Spleen (tissue), 11 donors: ENCODE results near the gene TDRD12. TPM values are rescaled to one million over a fixed set of nuclear protein-coding genes. Genes with fewer than 3 reads are reported as not detected.

ENCODE experiments used
- DNase-seq: peaks from one replicate; pipeline ENCODE4 v3.0.0-alpha.2; 2020
- H3K27ac ChIP-seq, 8 donors: fragments of 200-600 bp; sonication (generic) in 7 of 8; 1 replicate in 4 of 8; 2 replicates in 4 of 8; pipeline versions ENCODE4 v1.5.0 to v1.8.0; 2016 to 2021; ENCODE audit warnings: inconsistent platforms in 4 of 8, mild to moderate bottlenecking in 4 of 8, moderate library complexity in 1 of 8
- H3K27me3 ChIP-seq, 7 donors: fragments of 200-600 bp; sonication (generic) in 6 of 7; replicated peaks in 1 of 7; 1 replicate in 4 of 7; 2 replicates in 3 of 7; pipeline versions ENCODE4 v1.5.0 to v1.8.0; 2016 to 2021; ENCODE audit warnings: inconsistent platforms in 3 of 7, mild to moderate bottlenecking in 1 of 7
- H3K36me3 ChIP-seq, 6 donors: fragments of 200-600 bp; sonication (generic) in 5 of 6; 1 replicate in 4 of 6; 2 replicates in 2 of 6; pipeline versions ENCODE4 v1.5.0 to v1.8.0; 2016 to 2021; ENCODE audit warnings: inconsistent platforms in 2 of 6
- H3K4me1 ChIP-seq, 6 donors: fragments of 200-600 bp; sonication (generic) in 5 of 6; 1 replicate in 3 of 6; 2 replicates in 3 of 6; pipeline versions ENCODE4 v1.5.0 to v1.8.0; 2016 to 2021; ENCODE audit warnings: inconsistent platforms in 3 of 6
- H3K4me3 ChIP-seq, 8 donors: fragments of 200-600 bp; sonication (generic) in 7 of 8; 1 replicate in 4 of 8; 2 replicates in 4 of 8; pipeline versions ENCODE4 v1.5.0 to v1.8.0; 2016 to 2021; ENCODE audit warnings: inconsistent platforms in 4 of 8, mild to moderate bottlenecking in 4 of 8, moderate library complexity in 2 of 8
- H3K9me3 ChIP-seq, 8 donors: fragments of 200-600 bp; sonication (generic) in 7 of 8; 1 replicate in 4 of 8; 2 replicates in 4 of 8; pipeline versions ENCODE4 v1.5.0 to v1.8.0; 2016 to 2021; ENCODE audit warnings: inconsistent platforms in 4 of 8
- CTCF ChIP-seq, 11 experiments: fragments of 200-600 bp in 7 of 11; fragments of 450-650 bp in 4 of 11; sonication (generic) in 4 of 11; IDR thresholded peaks in 8 of 11; conservative IDR thresholded peaks in 3 of 11; 1 replicate in 7 of 11; 2 replicates in 4 of 11; pipeline versions ENCODE4 v1.4.0 to v1.8.0; 2016 to 2021; ENCODE audit warnings: antibody characterized with exemption in 11 of 11, inconsistent platforms in 4 of 11, mild to moderate bottlenecking in 1 of 11
- POLR2A ChIP-seq, 3 donors: fragments of 450-650 bp; IDR thresholded peaks; one replicate each; pipeline ENCODE4 v1.5.1; 2017; ENCODE audit warnings: antibody characterized with exemption in 3 of 3, mild to moderate bottlenecking in 1 of 3
- POLR2AphosphoS5 ChIP-seq, 3 donors: sonication (generic); formaldehyde crosslinking; IDR thresholded peaks; one replicate each; pipeline ENCODE4 v1.5.1; 2017; ENCODE audit warnings: antibody characterized with exemption in 3 of 3
- WGBS, 5 donors: extraction: QIAGEN DNeasy Blood & Tissue Kit in 3 of 5; methylation state at CpG; one replicate each; pipeline versions ENCODE4 v1.1.5 to v1.1.7; 2013 to 2018; 5-methylcytosine and 5-hydroxymethylcytosine counted together
- intact Hi-C: fragments of 100-400 bp; cut with DNase I; formaldehyde crosslinking; loops from one replicate; pipeline ENCODE4 v1.15.0; 2023; ENCODE audit warnings: low total_unique reads
- polyA plus RNA-seq, 3 donors: library from polyadenylated mRNA; stranded (reverse); fragments of 200-250 nt; gene quantifications; one replicate each; pipeline ENCODE4 v1.2.1, GENCODE V29; 2013
- total RNA-seq, 7 donors: library from RNA; depleted of rRNA in 3 of 7; stranded (reverse); fragments of >200 nt in 3 of 7; fragmentation: NEBNext Ultra II Directional in 4 of 7; extraction: Animal tissue kit (Norgen Biotek cat#: 25700) in 4 of 7; gene quantifications; one replicate each; pipeline versions ENCODE4 v1.1.0 to v1.2.1, GENCODE V29; 2016 to 2021
- donor health status: healthy with polysubstance abuse.
- donor health status: DM: no; HTN: no; CAD: no; lungs with moderate emphysema.
- donor health status: DM: no; HTN: no; CAD: no.
- donor health status: Bipolar disorder and iron deficiency.
- donor health status: healthy.
- donor health status: DM: no; HTN: no; CAD: no.
- donor health status: DM: yes; HTN: yes; CAD: no.

Gene TDRD12
- total and polyA plus RNA-seq, 10 donors, result 0.03 to 4.3 (median 0.33) TPM; not detected in 4

- no peaks in the 10 kb centered on the region for H3K9me3 ChIP-seq
- no peak for TF ChIP-seq POLR2AphosphoS5 (IDR thresholded peaks at IDR 0.05)
- TF ChIP-seq CTCF (IDR thresholded peaks at IDR 0.05 in 8 of 11, conservative IDR thresholded peaks at IDR 0.05 in 3 of 11), result no peak
- no peak for TF ChIP-seq POLR2A (IDR thresholded peaks at IDR 0.05)
- no peaks in the 10 kb centered on the region for H3K4me1 ChIP-seq
- H3K27me3 ChIP-seq, result no peaks in the 10 kb centered on the region
- H3K36me3 ChIP-seq, result no peaks in the 10 kb centered on the region
- intact Hi-C loops, result no loop called here
- peak; percentile 41 for DNase-seq
- WGBS, 5 donors, result 93 to 98% (median 94%) methylated on average over 3 of the region's 3 CpGs
- no peak overlapping the region for H3K27ac ChIP-seq
- H3K4me3 ChIP-seq, result no peak overlapping the region
Measured at GRCh38 chr19:32861596-32861995, 142.0 kb downstream of the TDRD12 start.

- Histone ChIP-seq H3K27me3 (no peaks in the 10 kb centered on the region), H3K36me3 (no peaks in the 10 kb centered on the region), H3K4me1 (no peaks in the 10 kb centered on the region), H3K27ac (no peak overlapping the region), H3K9me3 (no peaks in the 10 kb centered on the region), H3K4me3 (no peak overlapping the region)
- no peak for TF ChIP-seq POLR2AphosphoS5 (IDR thresholded peaks at IDR 0.05)
- TF ChIP-seq POLR2A (IDR thresholded peaks at IDR 0.05), result no peak
- TF ChIP-seq CTCF (IDR thresholded peaks at IDR 0.05 in 8 of 11, conservative IDR thresholded peaks at IDR 0.05 in 3 of 11), result no peak
- WGBS, 5 donors, result 78 to 94% (median 90%) methylated on average over 16 to 19 of the region's 19 CpGs
- DNase-seq, result peak; percentile 56
- intact Hi-C loops, result no loop called here
Measured at GRCh38 chr19:32862173-32862572, 142.6 kb downstream of the TDRD12 start.

DNA sequence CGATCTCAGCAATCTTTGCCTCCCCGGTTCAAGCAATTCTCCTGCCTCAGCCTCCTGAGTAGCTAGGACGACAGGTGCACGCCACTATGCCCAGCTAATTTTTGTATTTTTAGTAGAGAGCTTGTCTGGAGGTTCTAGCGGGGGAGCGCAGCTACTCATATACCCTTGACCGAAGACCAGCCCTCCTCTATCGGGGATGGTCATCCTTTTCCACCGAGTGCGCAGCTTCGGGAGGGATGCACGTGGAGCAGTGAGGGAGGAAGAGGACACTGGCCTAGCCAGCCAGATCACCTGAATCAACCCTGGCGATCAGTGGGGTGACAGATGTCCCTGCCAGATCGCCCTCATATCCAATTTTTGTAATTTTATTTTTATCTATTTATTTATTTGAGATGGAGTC, 143.2 kb downstream of the TDRD12 start:
- H3K4me1 ChIP-seq, result no peaks in the 10 kb centered on the region
- DNase-seq, result peak; percentile 10

GRCh38 chr19:32863301-32863700, 143.7 kb downstream of the TDRD12 start:
- H3K4me3 ChIP-seq, result no peak overlapping the region
- WGBS, 5 donors, result 86 to 97% (median 94%) methylated on average over 8 of the region's 8 CpGs
- TF ChIP-seq POLR2A (IDR thresholded peaks at IDR 0.05) (no peak), POLR2AphosphoS5 (IDR thresholded peaks at IDR 0.05) (no peak), CTCF (IDR thresholded peaks at IDR 0.05 in 8 of 11, conservative IDR thresholded peaks at IDR 0.05 in 3 of 11) (no peak)

More for the DNA sequence above, 143.2 kb downstream of the TDRD12 start:
- TF ChIP-seq POLR2A (IDR thresholded peaks at IDR 0.05) (no peak), POLR2AphosphoS5 (IDR thresholded peaks at IDR 0.05) (no peak), CTCF (IDR thresholded peaks at IDR 0.05 in 8 of 11, conservative IDR thresholded peaks at IDR 0.05 in 3 of 11) (no peak)
- Histone ChIP-seq H3K27ac (no peak overlapping the region), H3K27me3 (no peaks in the 10 kb centered on the region), H3K9me3 (no peaks in the 10 kb centered on the region), H3K36me3 (no peaks in the 10 kb centered on the region), H3K4me3 (no peak overlapping the region)
- 93 to 96% (median 95%) methylated on average over 14 of the region's 14 CpGs for WGBS, 5 donors
- intact Hi-C loops, result no loop called here

More at GRCh38 chr19:32863301-32863700, 143.7 kb downstream of the TDRD12 start:
- Histone ChIP-seq H3K36me3 (no peaks in the 10 kb centered on the region), H3K4me1 (no peaks in the 10 kb centered on the region), H3K27ac (no peak overlapping the region), H3K9me3 (no peaks in the 10 kb centered on the region), H3K27me3 (no peaks in the 10 kb centered on the region)
- DNase-seq, result peak; percentile 6
- intact Hi-C loops, result no loop called here
